Hepatocyte (in vitro differentiated cells): ENCODE measurements around the gene TTC31. TPM values are rescaled to one million over a fixed set of nuclear protein-coding genes. Genes with fewer than 3 reads are reported as not detected.
"Not testable (repeated sequence)": the region's sequence is repeated elsewhere in the genome, so short reads cannot be mapped to it uniquely, and the experiment has no call there.

Experiments used
- DNase-seq: peaks from one replicate; pipeline ENCODE4 v3.0.0-alpha.2; 2016; ENCODE audit warnings: low spot score
- H2AFZ ChIP-seq: fragments of 200-600 bp; sonication (generic); 2 replicates; pipeline ENCODE4 v1.6.0; 2016; ENCODE audit warnings: antibody characterized with exemption, mild to moderate bottlenecking
- H3K27ac ChIP-seq: fragments of 200-600 bp; sonication (generic); 2 replicates; pipeline ENCODE4 v1.5.1; 2016; ENCODE audit warnings: mild to moderate bottlenecking
- H3K27me3 ChIP-seq: fragments of 200-600 bp; sonication (generic); 2 replicates; pipeline ENCODE4 v1.6.1; 2016
- H3K36me3 ChIP-seq: fragments of 200-600 bp; sonication (generic); replicated peaks from 2 replicates; pipeline ENCODE4 v1.5.1; 2016; ENCODE audit warnings: low read depth; ENCODE audit not compliant: insufficient read depth
- H3K4me1 ChIP-seq: fragments of 200-600 bp; sonication (generic); 2 replicates; pipeline ENCODE4 v1.5.1; 2016; ENCODE audit warnings: mild to moderate bottlenecking, moderate library complexity; ENCODE audit not compliant: insufficient read depth
- H3K4me2 ChIP-seq: fragments of 200-600 bp; sonication (generic); 2 replicates; pipeline ENCODE4 v1.6.0; 2016
- H3K4me3 ChIP-seq: fragments of 200-600 bp; sonication (generic); 2 replicates; pipeline ENCODE4 v1.5.1; 2016; ENCODE audit warnings: mild to moderate bottlenecking
- H3K79me2 ChIP-seq: fragments of 200-600 bp; sonication (generic); 2 replicates; pipeline ENCODE4 v1.6.0; 2017; ENCODE audit warnings: mild to moderate bottlenecking
- H3K9me2 ChIP-seq: fragments of 200-600 bp; sonication (generic); replicated peaks from 2 replicates; pipeline ENCODE4 v1.6.0; 2017; ENCODE audit warnings: mild to moderate bottlenecking; ENCODE audit not compliant: insufficient read depth
- H3K9me3 ChIP-seq: fragments of 200-600 bp; sonication (generic); 2 replicates; pipeline ENCODE4 v1.5.1; 2016; ENCODE audit warnings: low read depth, mild to moderate bottlenecking
- H4K20me1 ChIP-seq: fragments of 200-600 bp; sonication (generic); 2 replicates; pipeline ENCODE4 v1.6.0; 2016; ENCODE audit warnings: mild to moderate bottlenecking; ENCODE audit not compliant: insufficient read depth, poor library complexity, severe bottlenecking
- EZH2 ChIP-seq: fragments of 200-600 bp; sonication (generic); IDR thresholded peaks from 2 replicates; pipeline ENCODE4 v1.6.1; 2016; ENCODE audit warnings: antibody characterized with exemption, mild to moderate bottlenecking, borderline replicate concordance
- EZH2phosphoT487 ChIP-seq: fragments of 200-600 bp; sonication (generic); IDR thresholded peaks from one replicate; pipeline ENCODE4 v1.6.1; 2018; ENCODE audit warnings: antibody characterized with exemption, mild to moderate bottlenecking, low read depth, moderate library complexity; ENCODE audit not compliant: unreplicated experiment, severe bottlenecking
- WGBS: methylation state at CpG from one replicate; pipeline ENCODE4 v1.1.6; 2016; ENCODE audit warnings: low lambda C conversion rate; ENCODE audit errors: missing lambda C conversion rate; 5-methylcytosine and 5-hydroxymethylcytosine counted together
- polyA plus RNA-seq: library from polyadenylated mRNA; unstranded; fragments of >200 nt; fragmentation: Nextera tagmentation; extraction: Ambion mirVana; gene quantifications from 2 replicates; pipeline ENCODE4 v1.2.1, GENCODE V29; 2016
- total RNA-seq: library from RNA; depleted of rRNA; stranded (reverse); fragments of >200 nt; gene quantifications from 2 replicates; pipeline ENCODE4 v1.2.3, GENCODE V29; 2014
- TF ChIP-seq, protein P1 (sequence below): fragments of 200-600 bp; sonication (generic); IDR thresholded peaks from 2 replicates; pipeline ENCODE4 v1.5.1; 2016; ENCODE audit warnings: antibody characterized with exemption, mild to moderate bottlenecking; ENCODE audit not compliant: poor library complexity

The TTC31 gene
- total and polyA plus RNA-seq, 2 experiments from 2014 or later = 21.3 to 25.1 TPM

DNA sequence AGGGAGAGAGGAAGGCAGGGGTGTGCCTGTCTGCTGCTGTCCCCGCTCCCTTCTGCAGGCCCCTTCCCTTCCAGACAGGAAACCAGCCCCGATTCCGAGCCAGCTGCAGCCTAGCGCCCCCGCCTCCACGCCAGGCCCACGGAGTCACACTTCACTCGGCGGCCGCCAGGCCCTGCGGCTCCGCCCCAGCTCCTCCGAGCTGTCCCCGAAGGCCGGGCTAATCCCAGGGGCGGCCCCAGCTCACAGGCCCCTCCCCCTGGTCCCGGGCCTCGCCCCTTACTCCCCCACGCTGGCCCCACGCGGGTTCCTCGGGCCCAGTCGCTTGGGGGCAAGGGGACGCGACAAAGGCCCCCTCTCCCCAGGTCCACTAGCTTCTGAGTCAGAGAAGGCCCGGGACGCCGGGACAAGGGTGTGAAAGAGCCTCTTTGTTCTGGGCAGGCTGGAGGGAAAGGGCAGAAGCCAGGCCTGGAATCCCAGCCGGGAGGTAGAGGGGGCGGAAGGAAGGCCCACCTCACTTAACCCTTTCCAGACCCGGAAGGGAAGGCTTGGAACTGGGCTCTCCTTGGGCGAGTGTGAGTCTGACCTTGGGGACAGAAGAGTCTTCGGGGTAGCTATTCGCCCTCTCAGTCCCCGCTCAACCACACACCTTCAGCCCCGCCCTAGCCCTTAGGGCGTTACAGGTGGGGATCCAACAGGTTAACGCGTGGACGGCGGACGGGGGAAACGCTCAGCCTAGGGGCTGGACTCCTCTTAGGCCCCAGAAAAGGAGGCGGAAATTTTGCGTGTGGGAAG is 42.3 kb upstream of the TTC31 start:
- Histone ChIP-seq H3K79me2 (peaks cover 47% of the 10 kb centered on the region), H4K20me1 (peaks cover 32% of the 10 kb centered on the region), H3K27me3 (no peaks in the 10 kb centered on the region), H3K4me1 (peaks cover 20% of the 10 kb centered on the region), H3K4me3 (peak overlapping the region; percentile 24), H2AFZ (peak overlapping the region; percentile 50), H3K27ac (peak overlapping the region; percentile 98), H3K36me3 (no peaks in the 10 kb centered on the region), H3K9me2 (no peaks in the 10 kb centered on the region), H3K9me3 (no peaks in the 10 kb centered on the region), H3K4me2 (peak overlapping the region; percentile 86)
- DNase-seq = peak; percentile 97
- WGBS = 6% methylated on average over 35 of the region's 45 CpGs
- TF ChIP-seq, protein P1, sequence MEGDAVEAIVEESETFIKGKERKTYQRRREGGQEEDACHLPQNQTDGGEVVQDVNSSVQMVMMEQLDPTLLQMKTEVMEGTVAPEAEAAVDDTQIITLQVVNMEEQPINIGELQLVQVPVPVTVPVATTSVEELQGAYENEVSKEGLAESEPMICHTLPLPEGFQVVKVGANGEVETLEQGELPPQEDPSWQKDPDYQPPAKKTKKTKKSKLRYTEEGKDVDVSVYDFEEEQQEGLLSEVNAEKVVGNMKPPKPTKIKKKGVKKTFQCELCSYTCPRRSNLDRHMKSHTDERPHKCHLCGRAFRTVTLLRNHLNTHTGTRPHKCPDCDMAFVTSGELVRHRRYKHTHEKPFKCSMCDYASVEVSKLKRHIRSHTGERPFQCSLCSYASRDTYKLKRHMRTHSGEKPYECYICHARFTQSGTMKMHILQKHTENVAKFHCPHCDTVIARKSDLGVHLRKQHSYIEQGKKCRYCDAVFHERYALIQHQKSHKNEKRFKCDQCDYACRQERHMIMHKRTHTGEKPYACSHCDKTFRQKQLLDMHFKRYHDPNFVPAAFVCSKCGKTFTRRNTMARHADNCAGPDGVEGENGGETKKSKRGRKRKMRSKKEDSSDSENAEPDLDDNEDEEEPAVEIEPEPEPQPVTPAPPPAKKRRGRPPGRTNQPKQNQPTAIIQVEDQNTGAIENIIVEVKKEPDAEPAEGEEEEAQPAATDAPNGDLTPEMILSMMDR = no peak
- TF ChIP-seq EZH2 (no peak), EZH2phosphoT487 (no peak)

DNA sequence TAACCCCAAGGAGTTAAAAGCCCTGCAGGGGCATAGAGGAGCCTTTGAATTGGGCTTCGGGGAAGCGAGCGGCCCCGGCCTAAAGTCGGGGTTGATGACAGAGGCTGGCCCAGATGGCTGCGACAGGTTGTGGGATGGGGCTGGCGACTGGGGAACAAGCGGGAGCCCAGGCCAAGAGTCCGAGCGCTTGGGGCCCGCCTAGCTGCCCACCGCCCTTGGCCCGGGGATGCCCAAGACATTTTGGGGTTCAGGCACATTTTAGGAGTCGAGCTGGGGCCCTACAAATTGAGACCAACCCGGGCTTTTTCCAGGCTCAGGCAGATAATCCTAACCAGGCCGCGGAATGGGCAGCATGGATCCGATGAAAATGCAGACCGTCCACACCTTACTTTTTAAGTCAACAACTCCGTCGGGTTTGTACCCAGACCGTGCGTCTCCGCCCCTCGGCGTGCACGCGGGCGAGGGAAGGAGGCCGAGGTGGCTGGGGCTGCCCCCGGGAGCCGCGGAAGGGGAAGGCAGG is 41.7 kb upstream of the TTC31 start:
- Histone ChIP-seq H3K9me2 (no peaks in the 10 kb centered on the region), H3K27ac (peak overlapping the region; percentile 98), H3K4me3 (peak overlapping the region; percentile 8), H4K20me1 (peaks cover 32% of the 10 kb centered on the region), H3K79me2 (peaks cover 40% of the 10 kb centered on the region), H3K4me1 (peaks cover 20% of the 10 kb centered on the region), H2AFZ (peak overlapping the region; percentile 50), H3K36me3 (no peaks in the 10 kb centered on the region), H3K4me2 (peak overlapping the region; percentile 86), H3K27me3 (no peaks in the 10 kb centered on the region), H3K9me3 (no peaks in the 10 kb centered on the region)
- TF ChIP-seq, protein P1 = no peak
- TF ChIP-seq EZH2 = no peak
- TF ChIP-seq EZH2phosphoT487 = no peak
- no peak for DNase-seq
- WGBS = 7% methylated on average over 33 of the region's 33 CpGs

- H3K79me2 ChIP-seq = peaks cover 34% of the 10 kb centered on the region
- H3K4me1 ChIP-seq = peaks cover 20% of the 10 kb centered on the region
- no peak for TF ChIP-seq EZH2phosphoT487
- TF ChIP-seq EZH2 = no peak
- TF ChIP-seq, protein P1 = no peak
- peak within 1 kb of the TSS; percentile 98 for H3K27ac ChIP-seq
- no peaks in the 10 kb centered on the region for H3K9me3 ChIP-seq
- H2AFZ ChIP-seq = peak within 1 kb of the TSS; percentile 50
- no peaks in the 10 kb centered on the region for H3K9me2 ChIP-seq
- H4K20me1 ChIP-seq = peaks cover 27% of the 10 kb centered on the region
- H3K27me3 ChIP-seq = no peaks in the 10 kb centered on the region
- H3K4me2 ChIP-seq = peak within 1 kb of the TSS; percentile 86
- 9% methylated on average over 50 of the region's 75 CpGs for WGBS
- peak within 1 kb of the TSS; percentile 8 for H3K4me3 ChIP-seq
- DNase-seq = peak; percentile 88
- H3K36me3 ChIP-seq = no peaks in the 10 kb centered on the region
Observed at GRCh38 chr2:74441690-74442482, 41.0 kb upstream of the TTC31 start, which contains the start of gene RTKN. TSS of gene RTKN (minus strand) at chr2:74441937. CDS start at chr2:74441816, 121 bp downstream.

- not testable (repeated sequence) for DNase-seq, H3K9me3 ChIP-seq, H3K27me3 ChIP-seq, H3K9me2 ChIP-seq, H3K36me3 ChIP-seq, H3K4me3 ChIP-seq
- whole genome bisulfite sequencing = 84% methylated on average over 16 of the region's 16 CpGs
- H4K20me1 ChIP-seq = peaks cover 19% of the 10 kb centered on the region
- peak overlapping the region; percentile 98 for H3K27ac ChIP-seq
- peaks cover 24% of the 10 kb centered on the region for H3K4me1 ChIP-seq
- H3K79me2 ChIP-seq = peaks cover 26% of the 10 kb centered on the region
- peak overlapping the region; percentile 86 for H3K4me2 ChIP-seq
- peak overlapping the region; percentile 50 for H2AFZ ChIP-seq
Observed at GRCh38 chr2:74442483-74443297, 40.2 kb upstream of the TTC31 start.
